ENCODE data around the gene BCAS4.
A peak's percentile ranks its signal among the peaks of the same experiment; 100 is the strongest.

BCAS4 gene

DNA sequence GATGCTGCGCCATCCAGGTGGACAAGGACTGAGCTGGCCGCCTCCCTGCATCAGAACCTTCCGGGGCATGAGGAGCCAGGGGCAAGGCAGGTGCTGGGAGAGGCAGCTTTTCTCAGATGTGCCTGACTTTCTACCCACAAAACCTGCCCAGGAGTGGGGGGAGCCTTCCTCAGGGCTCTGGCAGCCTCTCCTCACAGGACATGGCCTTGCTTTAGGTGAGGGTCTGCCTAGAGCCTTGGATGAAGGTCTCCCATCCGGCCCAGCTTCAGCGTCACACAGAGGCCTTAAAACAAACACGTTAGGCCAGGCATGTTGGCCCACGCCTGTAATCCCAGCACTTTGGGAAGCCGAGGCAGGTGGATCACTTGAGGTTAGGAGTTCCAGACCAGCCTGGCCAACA is 7.4 kb downstream of the BCAS4 start:
- peaks cover 1% of the 10 kb centered on the region for H3K36me3 Mint-ChIP-seq
- no peak overlapping the region for H3K27ac Mint-ChIP-seq
- no peaks in the 10 kb centered on the region for H3K9me3 Mint-ChIP-seq
- peaks cover 37% of the 10 kb centered on the region for H3K4me1 Mint-ChIP-seq
- no peaks in the 10 kb centered on the region for H3K27me3 Mint-ChIP-seq
- H3K4me3 Mint-ChIP-seq: no peak overlapping the region

GRCh38 chr20:50804437-50805348 is 9.8 kb downstream of the BCAS4 start:
- Mint-ChIP-seq H3K9me3 (no peaks in the 10 kb centered on the region), H3K4me3 (peak overlapping the region; percentile 71), H3K27me3 (no peaks in the 10 kb centered on the region), H3K27ac (peak overlapping the region; percentile 89), H3K4me1 (peaks cover 40% of the 10 kb centered on the region), H3K36me3 (peaks cover 1% of the 10 kb centered on the region)

DNA sequence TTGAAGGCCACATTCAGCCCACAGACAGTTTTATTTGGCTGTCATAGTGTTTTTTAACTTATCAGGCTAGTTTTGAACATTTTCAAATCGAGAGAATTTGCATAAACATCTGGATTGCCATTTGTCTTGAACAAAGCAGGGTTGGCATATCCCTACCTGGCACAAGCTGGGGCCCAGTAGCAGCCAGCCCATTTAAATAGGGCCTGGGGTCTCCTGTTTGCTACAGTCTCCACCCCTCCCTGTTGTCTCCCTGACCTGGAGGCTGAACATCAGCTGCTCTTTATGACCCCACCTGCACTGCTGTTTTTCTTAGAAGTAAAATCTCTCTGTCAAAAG is 10.5 kb downstream of the BCAS4 start:
- peak overlapping the region; percentile 89 for H3K27ac Mint-ChIP-seq
- H3K9me3 Mint-ChIP-seq: no peaks in the 10 kb centered on the region
- H3K4me1 Mint-ChIP-seq: peaks cover 40% of the 10 kb centered on the region
- H3K36me3 Mint-ChIP-seq: no peaks in the 10 kb centered on the region
- no peaks in the 10 kb centered on the region for H3K27me3 Mint-ChIP-seq
- peak overlapping the region; percentile 71 for H3K4me3 Mint-ChIP-seq

DNA sequence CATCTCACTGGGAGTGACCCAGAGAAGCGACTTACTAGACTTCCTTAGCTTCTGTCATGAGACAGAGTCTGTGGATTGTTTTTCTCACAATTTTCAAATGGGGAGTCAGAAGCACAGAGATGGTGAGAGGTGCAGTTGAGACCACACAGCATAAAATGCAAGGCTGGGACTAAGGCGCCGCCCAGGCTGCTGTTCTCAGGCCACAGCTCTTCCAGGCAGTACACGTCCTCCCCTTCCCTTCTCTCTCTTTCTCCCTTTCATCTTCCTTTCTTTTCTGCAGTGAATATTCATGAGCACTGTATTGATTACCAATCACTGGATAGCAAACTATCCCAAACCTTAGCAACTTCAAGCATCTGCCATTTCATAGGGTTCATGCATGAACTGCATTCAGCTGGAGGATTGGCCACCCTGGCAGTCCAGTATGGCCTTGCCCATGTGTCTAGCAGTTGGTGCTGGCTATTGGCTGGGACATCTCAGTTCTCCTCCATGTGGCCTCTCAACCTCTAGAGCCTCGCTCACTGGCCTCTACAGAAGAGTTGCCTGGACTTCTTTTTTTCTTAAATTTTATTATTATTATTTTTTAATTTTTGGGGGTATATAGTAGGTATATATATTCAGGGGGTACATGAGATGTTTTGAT is 11.4 kb downstream of the BCAS4 start:
- Mint-ChIP-seq H3K27ac (peak overlapping the region; percentile 89), H3K4me1 (peaks cover 40% of the 10 kb centered on the region), H3K27me3 (no peaks in the 10 kb centered on the region), H3K4me3 (no peak overlapping the region), H3K9me3 (no peaks in the 10 kb centered on the region), H3K36me3 (no peaks in the 10 kb centered on the region)

- H3K27ac Mint-ChIP-seq: peak overlapping the region; percentile 41
Observed at GRCh38 chr20:50810063-50810462, 15.2 kb downstream of the BCAS4 start.

DNA sequence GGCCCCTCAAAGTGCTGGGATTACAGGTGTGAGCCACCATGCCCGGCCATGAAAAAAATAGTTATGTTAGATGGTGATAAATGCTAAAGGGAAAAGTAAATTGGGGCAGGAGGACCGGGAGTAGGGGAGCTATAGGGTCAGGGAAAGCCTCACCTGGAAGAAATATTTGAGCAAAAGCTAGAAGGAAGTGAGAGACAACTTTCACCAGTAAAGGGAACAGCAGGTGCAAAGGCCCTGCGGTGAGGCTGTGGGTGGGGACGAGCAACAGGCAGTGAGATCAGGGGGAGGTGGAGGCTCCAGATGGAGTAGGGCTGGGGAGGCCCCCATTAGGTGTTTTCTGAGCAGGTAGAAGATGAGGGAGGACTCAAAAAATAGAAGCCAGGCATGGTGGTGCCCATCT is 16.0 kb downstream of the BCAS4 start:
- Mint-ChIP-seq H3K4me1 (peaks cover 34% of the 10 kb centered on the region), H3K9me3 (no peaks in the 10 kb centered on the region), H3K27me3 (no peaks in the 10 kb centered on the region), H3K36me3 (peaks cover 2% of the 10 kb centered on the region), H3K4me3 (no peak overlapping the region), H3K27ac (peak overlapping the region; percentile 77)

More at GRCh38 chr20:50810063-50810462, 15.2 kb downstream of the BCAS4 start:
- Mint-ChIP-seq H3K4me1 (peaks cover 34% of the 10 kb centered on the region), H3K4me3 (no peak overlapping the region), H3K27me3 (no peaks in the 10 kb centered on the region), H3K36me3 (peaks cover 2% of the 10 kb centered on the region), H3K9me3 (no peaks in the 10 kb centered on the region)

DNA sequence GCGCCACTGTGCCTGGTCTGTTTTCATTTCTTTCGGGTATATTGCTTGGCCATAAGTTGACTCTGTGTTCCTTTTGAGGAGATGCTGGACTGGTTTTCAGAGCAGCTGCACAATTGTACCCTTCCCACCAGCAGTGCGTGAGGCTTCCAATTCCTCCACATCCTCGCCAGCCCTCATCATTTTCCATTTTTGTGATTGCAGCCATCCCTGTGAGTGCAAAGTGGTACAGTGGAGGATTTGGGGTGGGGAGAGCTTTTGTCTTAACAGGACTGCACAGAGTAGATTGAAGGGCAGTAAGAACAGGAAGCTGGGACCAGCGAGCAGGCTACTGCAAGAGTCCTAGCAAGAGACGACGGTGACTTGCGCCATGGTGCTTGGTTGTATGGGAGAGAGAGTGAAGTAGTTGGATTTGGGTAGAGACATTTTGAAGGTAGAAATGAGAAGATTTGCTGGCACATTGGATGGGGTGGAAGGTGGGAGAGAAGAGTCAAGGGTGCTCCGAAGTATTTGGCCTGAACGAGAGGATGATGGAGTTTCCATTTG is 18.3 kb downstream of the BCAS4 start:
- no peaks in the 10 kb centered on the region for H3K27me3 Mint-ChIP-seq
- H3K4me3 Mint-ChIP-seq: no peak overlapping the region
- H3K27ac Mint-ChIP-seq: peak overlapping the region; percentile 30
- H3K36me3 Mint-ChIP-seq: peaks cover 2% of the 10 kb centered on the region
- H3K4me1 Mint-ChIP-seq: peaks cover 43% of the 10 kb centered on the region
- no peaks in the 10 kb centered on the region for H3K9me3 Mint-ChIP-seq

DNA sequence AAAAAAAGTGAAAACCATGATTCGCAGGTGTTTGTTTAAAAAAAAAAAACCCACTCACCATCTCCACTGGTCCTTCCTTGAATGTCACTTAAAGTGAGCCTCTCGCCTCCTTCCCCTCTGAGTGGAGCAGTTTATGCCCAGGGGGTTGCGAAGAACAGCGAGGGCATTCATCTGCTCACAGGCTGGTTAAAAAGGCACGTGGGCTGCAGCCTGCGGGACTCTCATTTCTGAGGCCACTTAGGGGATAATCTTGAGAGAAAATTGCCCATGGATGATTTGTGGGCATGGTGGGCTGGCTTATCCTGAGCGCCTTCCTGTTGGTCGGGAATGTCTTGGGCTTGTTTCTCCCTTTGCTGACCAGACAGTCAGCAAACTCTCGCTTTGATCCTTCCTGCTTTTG is 18.9 kb downstream of the BCAS4 start:
- Mint-ChIP-seq H3K4me3 (no peak overlapping the region), H3K27me3 (no peaks in the 10 kb centered on the region), H3K4me1 (peaks cover 49% of the 10 kb centered on the region), H3K36me3 (peaks cover 6% of the 10 kb centered on the region), H3K9me3 (no peaks in the 10 kb centered on the region), H3K27ac (no peak overlapping the region)

- H3K4me3 Mint-ChIP-seq: no peak overlapping the region
Observed at GRCh38 chr20:50814438-50815161, 19.7 kb downstream of the BCAS4 start.

GRCh38 chr20:50815162-50815989 is 20.5 kb downstream of the BCAS4 start:
- no peaks in the 10 kb centered on the region for H3K27me3 Mint-ChIP-seq
- peak overlapping the region; percentile 75 for H3K27ac Mint-ChIP-seq
- peaks cover 48% of the 10 kb centered on the region for H3K4me1 Mint-ChIP-seq
- peaks cover 12% of the 10 kb centered on the region for H3K36me3 Mint-ChIP-seq
- H3K4me3 Mint-ChIP-seq: peak overlapping the region; percentile 79
- no peaks in the 10 kb centered on the region for H3K9me3 Mint-ChIP-seq

More at GRCh38 chr20:50814438-50815161, 19.7 kb downstream of the BCAS4 start:
- Mint-ChIP-seq H3K27me3 (no peaks in the 10 kb centered on the region), H3K27ac (peak overlapping the region; percentile 75), H3K4me1 (peaks cover 48% of the 10 kb centered on the region), H3K9me3 (no peaks in the 10 kb centered on the region), H3K36me3 (peaks cover 6% of the 10 kb centered on the region)

- H3K9me3 Mint-ChIP-seq: no peaks in the 10 kb centered on the region
- peaks cover 54% of the 10 kb centered on the region for H3K4me1 Mint-ChIP-seq
- no peaks in the 10 kb centered on the region for H3K27me3 Mint-ChIP-seq
- H3K4me3 Mint-ChIP-seq: peak overlapping the region; percentile 75
- peaks cover 12% of the 10 kb centered on the region for H3K36me3 Mint-ChIP-seq
- H3K27ac Mint-ChIP-seq: peak overlapping the region; percentile 99
Observed at GRCh38 chr20:50817776-50818172, 22.9 kb downstream of the BCAS4 start.

- peaks cover 13% of the 10 kb centered on the region for H3K36me3 Mint-ChIP-seq
- no peaks in the 10 kb centered on the region for H3K9me3 Mint-ChIP-seq
- H3K4me1 Mint-ChIP-seq: peaks cover 48% of the 10 kb centered on the region
- H3K27ac Mint-ChIP-seq: no peak overlapping the region
- no peaks in the 10 kb centered on the region for H3K27me3 Mint-ChIP-seq
- H3K4me3 Mint-ChIP-seq: no peak overlapping the region
Observed at GRCh38 chr20:50819349-50819748, 24.5 kb downstream of the BCAS4 start.

DNA sequence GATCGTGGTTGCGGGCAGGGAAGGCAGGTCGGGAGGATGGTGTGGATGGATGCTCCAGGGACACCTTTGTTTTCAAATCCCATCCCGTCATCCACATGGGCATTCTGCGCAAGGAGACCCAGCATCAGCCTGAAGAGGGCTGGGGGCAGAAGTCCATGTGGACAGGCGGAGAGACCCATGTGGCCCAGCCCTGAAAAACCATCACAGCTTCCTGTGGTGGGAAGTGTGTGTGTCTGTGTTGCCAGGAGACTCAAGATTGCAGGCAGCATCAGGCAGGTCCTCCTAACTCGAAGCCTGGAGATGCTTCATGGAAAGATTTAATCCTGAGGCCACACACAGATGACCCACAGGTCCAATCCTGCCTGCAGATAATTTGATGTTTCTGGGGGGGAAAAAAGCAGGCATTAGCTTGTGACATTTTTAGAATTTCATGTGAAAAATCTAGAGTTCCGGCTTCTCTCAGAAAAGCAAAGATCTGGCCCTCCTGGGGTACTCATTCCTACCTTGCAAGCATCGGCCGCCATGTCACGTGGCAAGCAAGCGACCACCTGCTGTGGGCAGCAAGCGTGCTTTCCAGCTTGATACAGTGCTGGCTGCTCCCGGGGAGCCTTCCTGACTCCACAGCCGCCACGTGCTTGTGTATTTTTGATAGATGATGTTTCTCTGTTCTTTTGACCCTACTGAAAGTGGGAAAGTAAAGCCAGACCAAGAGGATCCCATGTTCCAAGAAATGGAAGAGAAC is 25.8 kb downstream of the BCAS4 start:
- H3K36me3 Mint-ChIP-seq: peaks cover 13% of the 10 kb centered on the region
- no peak overlapping the region for H3K27ac Mint-ChIP-seq
- H3K4me3 Mint-ChIP-seq: no peak overlapping the region
- no peaks in the 10 kb centered on the region for H3K27me3 Mint-ChIP-seq
- no peaks in the 10 kb centered on the region for H3K9me3 Mint-ChIP-seq
- peaks cover 36% of the 10 kb centered on the region for H3K4me1 Mint-ChIP-seq

DNA sequence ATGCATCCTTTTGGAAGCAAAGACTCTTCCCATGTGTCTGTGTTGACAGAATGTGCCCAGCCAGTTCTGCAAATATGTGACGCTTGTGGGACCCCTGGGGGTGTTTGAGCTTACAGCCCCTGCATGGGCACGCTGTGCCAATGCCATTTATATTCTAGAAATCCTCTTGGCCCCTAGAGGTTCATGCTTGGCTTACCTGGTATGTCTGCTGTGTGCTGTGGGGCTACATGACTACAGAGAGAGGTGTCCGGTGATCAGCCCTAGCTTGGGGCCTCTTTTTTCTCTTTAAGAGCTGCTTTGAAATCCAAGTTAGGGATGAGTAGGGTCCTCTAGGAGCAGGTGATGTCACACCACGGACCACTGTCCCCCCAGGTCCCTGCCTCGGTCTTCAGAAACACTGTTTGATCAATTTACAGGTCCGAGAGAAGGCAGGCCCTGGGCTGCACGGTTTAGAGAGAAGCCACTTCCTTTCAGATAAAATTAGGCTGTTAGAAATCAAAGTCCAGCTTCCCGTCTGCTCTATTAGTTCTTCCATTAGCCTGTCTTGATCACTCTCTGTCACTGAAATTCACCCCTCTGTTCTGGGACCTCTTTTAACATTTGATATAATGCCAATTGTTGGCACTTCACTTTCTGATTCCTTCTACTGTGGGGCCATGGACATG is 26.5 kb downstream of the BCAS4 start:
- Mint-ChIP-seq H3K27me3 (no peaks in the 10 kb centered on the region), H3K9me3 (no peaks in the 10 kb centered on the region), H3K36me3 (peaks cover 13% of the 10 kb centered on the region), H3K4me1 (peaks cover 31% of the 10 kb centered on the region), H3K4me3 (no peak overlapping the region), H3K27ac (no peak overlapping the region)
